Neuronal stem cell (in vitro differentiated cells): ENCODE results near the gene LMTK2.

Experiments used
- DNase-seq: peaks from one replicate; pipeline ENCODE4 v3.0.0-alpha.2; 2013; ENCODE audit warnings: low spot score
- H2AFZ ChIP-seq: one replicate; pipeline ENCODE4 v1.6.1; 2013; ENCODE audit warnings: mild to moderate bottlenecking, low read length, inconsistent platforms
- H2AK5ac ChIP-seq: 2 replicates; pipeline ENCODE4 v1.6.1; 2013; ENCODE audit warnings: low read depth, mild to moderate bottlenecking, inconsistent platforms, low read length, moderate library complexity, mixed read lengths
- H2BK120ac ChIP-seq: 2 replicates; pipeline ENCODE4 v1.6.1; 2013; ENCODE audit warnings: low read depth, mild to moderate bottlenecking, inconsistent platforms, low read length, moderate library complexity, mixed read lengths
- H2BK12ac ChIP-seq: one replicate; pipeline ENCODE4 v1.6.1; 2013; ENCODE audit warnings: low read length, inconsistent platforms
- H2BK15ac ChIP-seq: 2 replicates; pipeline ENCODE4 v1.6.1; 2013; ENCODE audit warnings: mild to moderate bottlenecking, low read length, inconsistent platforms, mixed read lengths
- H2BK5ac ChIP-seq: one replicate; pipeline ENCODE4 v1.6.1; 2013; ENCODE audit warnings: inconsistent platforms, mild to moderate bottlenecking, low read length, moderate library complexity
- H3K14ac ChIP-seq: one replicate; pipeline ENCODE4 v1.6.1; 2013; ENCODE audit warnings: low read length, inconsistent platforms
- H3K18ac ChIP-seq: 2 replicates; pipeline ENCODE4 v1.6.1; 2013; ENCODE audit warnings: low read length, inconsistent platforms
- H3K23ac ChIP-seq: 2 replicates; pipeline ENCODE4 v1.6.1; 2013; ENCODE audit warnings: low read depth, mild to moderate bottlenecking, mixed read lengths, low read length, inconsistent platforms; ENCODE audit not compliant: poor library complexity
- H3K27ac ChIP-seq: replicated peaks from 3 replicates; pipeline ENCODE4 v1.5.1; 2013; ENCODE audit warnings: low read length, inconsistent platforms
- H3K27me3 ChIP-seq, 3 experiments: 2 replicates each; pipeline ENCODE4 v1.6.1; 2013; ENCODE audit warnings: low read length in 3 of 3, mild to moderate bottlenecking in 2 of 3, inconsistent platforms in 1 of 3, low read depth in 1 of 3, mixed read lengths in 1 of 3, moderate library complexity in 1 of 3; ENCODE audit not compliant: control insufficient read depth in 3 of 3, insufficient read depth in 3 of 3
- H3K36me3 ChIP-seq, 2 donors: replicated peaks in 1 of 2; 2 replicates each; pipeline ENCODE4 v1.6.1; 2013; ENCODE audit warnings: low read length in 2 of 2; ENCODE audit not compliant: control insufficient read depth in 2 of 2, insufficient read depth in 2 of 2
- H3K4ac ChIP-seq: 2 replicates; pipeline ENCODE4 v1.6.1; 2013; ENCODE audit warnings: inconsistent platforms, mild to moderate bottlenecking, low read length, moderate library complexity
- H3K4me1 ChIP-seq, 2 donors: 1 replicate in 1 of 2; 2 replicates in 1 of 2; pipeline ENCODE4 v1.6.1; 2013; ENCODE audit warnings: low read length in 2 of 2, low read depth in 1 of 2; ENCODE audit not compliant: control insufficient read depth in 2 of 2, insufficient read depth in 1 of 2
- H3K4me2 ChIP-seq: one replicate; pipeline ENCODE4 v1.6.1; 2013; ENCODE audit warnings: mild to moderate bottlenecking, low read length, inconsistent platforms; ENCODE audit not compliant: insufficient read depth, poor library complexity, severe bottlenecking
- H3K4me3 ChIP-seq, 2 donors: 2 replicates each; pipeline ENCODE4 v1.5.1; 2013; ENCODE audit warnings: low read length in 2 of 2, mild to moderate bottlenecking in 2 of 2, inconsistent platforms in 1 of 2, moderate library complexity in 1 of 2
- H3K79me1 ChIP-seq: one replicate; pipeline ENCODE4 v1.6.1; 2013; ENCODE audit warnings: low read depth, mild to moderate bottlenecking, inconsistent platforms, low read length, moderate library complexity
- H3K9ac ChIP-seq: one replicate; pipeline ENCODE4 v1.6.1; 2013; ENCODE audit warnings: mild to moderate bottlenecking, low read depth, low read length, inconsistent platforms; ENCODE audit not compliant: poor library complexity
- H3K9me3 ChIP-seq, 2 donors: replicated peaks in 1 of 2; 2 replicates each; pipeline versions ENCODE3 to v1.6.1; 2013; ENCODE audit warnings: low read length in 2 of 2, mild to moderate bottlenecking in 2 of 2, inconsistent platforms in 1 of 2, low read depth in 1 of 2, mixed read lengths in 1 of 2, moderate library complexity in 1 of 2; ENCODE audit not compliant: control insufficient read depth in 2 of 2, insufficient read depth in 1 of 2
- H4K8ac ChIP-seq: one replicate; pipeline ENCODE4 v1.6.1; 2013; ENCODE audit warnings: low read depth, mild to moderate bottlenecking, inconsistent platforms, low read length, moderate library complexity
- H4K91ac ChIP-seq: one replicate; pipeline ENCODE4 v1.6.1; 2013; ENCODE audit warnings: low read length, low read depth, mild to moderate bottlenecking, inconsistent platforms; ENCODE audit not compliant: poor library complexity
- WGBS, 2 donors: extraction: QIAGEN DNeasy Blood & Tissue Kit; methylation state at CpG; one replicate each; pipeline ENCODE4 v1.1.7; 2013; ENCODE audit warnings: missing lambda C conversion rate in 2 of 2, mixed read lengths in 1 of 2; ENCODE audit not compliant: insufficient read length in 2 of 2, insufficient replicate concordance in 1 of 2; ENCODE audit errors: extremely low coverage in 2 of 2; 5-methylcytosine and 5-hydroxymethylcytosine counted together

Gene LMTK2

GRCh38 chr7:98090116-98090515 lies 16.5 kb upstream of the LMTK2 start:
- WGBS, 2 donors, result no CpG with 5 or more reads among the region's 4 CpGs
- Histone ChIP-seq H3K9me3 (no peaks in the 10 kb centered on the region), H3K4ac (no peak overlapping the region), H4K91ac (no peak overlapping the region), H3K18ac (no peak overlapping the region), H2BK12ac (no peak overlapping the region), H3K36me3 (no peaks in the 10 kb centered on the region), H2AFZ (no peak overlapping the region), H2AK5ac (no peak overlapping the region), H3K27ac (no peak overlapping the region), H2BK120ac (no peak overlapping the region), H3K79me1 (no peaks in the 10 kb centered on the region), H2BK15ac (no peak overlapping the region), H3K9ac (no peak overlapping the region), H3K27me3 (no peaks in the 10 kb centered on the region), H3K4me1 (no peaks in the 10 kb centered on the region), H3K4me3 (no peak overlapping the region), H3K23ac (no peak overlapping the region), H2BK5ac (no peak overlapping the region), H3K14ac (no peak overlapping the region), H3K4me2 (no peak overlapping the region), H4K8ac (no peak overlapping the region)
- no peak for DNase-seq

- Histone ChIP-seq H3K79me1 (no peaks in the 10 kb centered on the region), H3K27ac (no peak overlapping the region), H2BK120ac (no peak overlapping the region), H3K23ac (no peak overlapping the region), H2BK15ac (no peak overlapping the region), H3K36me3 (no peaks in the 10 kb centered on the region), H3K4me2 (no peak overlapping the region), H2AK5ac (no peak overlapping the region), H2BK5ac (no peak overlapping the region), H3K9me3 (no peaks in the 10 kb centered on the region), H3K27me3 (no peaks in the 10 kb centered on the region), H2AFZ (no peak overlapping the region), H3K18ac (no peak overlapping the region), H2BK12ac (no peak overlapping the region), H4K91ac (no peak overlapping the region), H3K4me3 (no peak overlapping the region), H3K9ac (no peak overlapping the region), H3K4ac (no peak overlapping the region), H4K8ac (no peak overlapping the region), H3K14ac (no peak overlapping the region), H3K4me1 (no peaks in the 10 kb centered on the region)
- DNase-seq, result no peak
- no CpG with 5 or more reads among the region's 2 CpGs for WGBS, 2 donors
Observed at GRCh38 chr7:98091061-98091460, 15.6 kb upstream of the LMTK2 start.

- no peaks in the 10 kb centered on the region for H3K36me3 ChIP-seq
- no peak overlapping the region for H2BK15ac ChIP-seq
- H2BK120ac ChIP-seq, result no peak overlapping the region
- no peak overlapping the region for H3K27ac ChIP-seq
- H3K18ac ChIP-seq, result no peak overlapping the region
- H3K14ac ChIP-seq, result no peak overlapping the region
- WGBS, 2 donors, result no CpG with 5 or more reads among the region's 3 CpGs
- H3K23ac ChIP-seq, result no peak overlapping the region
- no peak overlapping the region for H4K8ac ChIP-seq
- H3K4me3 ChIP-seq, result no peak overlapping the region
- H3K4me2 ChIP-seq, result no peak overlapping the region
- no peak overlapping the region for H4K91ac ChIP-seq
- no peaks in the 10 kb centered on the region for H3K9me3 ChIP-seq
- no peak for DNase-seq
- H3K4me1 ChIP-seq, result no peaks in the 10 kb centered on the region
- no peak overlapping the region for H2AK5ac ChIP-seq
- H3K79me1 ChIP-seq, result no peaks in the 10 kb centered on the region
- H3K9ac ChIP-seq, result no peak overlapping the region
- no peak overlapping the region for H2AFZ ChIP-seq
- no peaks in the 10 kb centered on the region for H3K27me3 ChIP-seq
- H2BK12ac ChIP-seq, result no peak overlapping the region
- H3K4ac ChIP-seq, result no peak overlapping the region
- no peak overlapping the region for H2BK5ac ChIP-seq
Observed at GRCh38 chr7:98091523-98091922, 15.1 kb upstream of the LMTK2 start.

GRCh38 chr7:98097042-98097645 lies 9.5 kb upstream of the LMTK2 start:
- H3K36me3 ChIP-seq, result no peaks in the 10 kb centered on the region
- H3K14ac ChIP-seq, result no peak overlapping the region
- no peak overlapping the region for H3K4ac ChIP-seq
- H4K91ac ChIP-seq, result no peak overlapping the region
- no peak overlapping the region for H3K27ac ChIP-seq
- no peak overlapping the region for H2BK12ac ChIP-seq
- H3K9me3 ChIP-seq, result peaks cover 1 to 26% of the 10 kb centered on the region in 2 donors
- no peak overlapping the region for H2BK120ac ChIP-seq
- no peak overlapping the region for H3K18ac ChIP-seq
- no peaks in the 10 kb centered on the region for H3K27me3 ChIP-seq
- H2BK5ac ChIP-seq, result no peak overlapping the region
- H3K79me1 ChIP-seq, result no peaks in the 10 kb centered on the region
- H3K4me3 ChIP-seq, result no peak overlapping the region
- no peak overlapping the region for H3K9ac ChIP-seq
- WGBS, 2 donors, result no CpG with 5 or more reads among the region's 1 CpG
- no peaks in the 10 kb centered on the region for H3K4me1 ChIP-seq
- H3K4me2 ChIP-seq, result no peak overlapping the region
- H2AFZ ChIP-seq, result no peak overlapping the region
- no peak overlapping the region for H4K8ac ChIP-seq
- H2BK15ac ChIP-seq, result no peak overlapping the region
- H2AK5ac ChIP-seq, result no peak overlapping the region
- no peak overlapping the region for H3K23ac ChIP-seq
- no peak for DNase-seq
